Caco-2 (cell line): ENCODE results near the gene FBXO15. TPM values are rescaled to one million over a fixed set of nuclear protein-coding genes. Genes with fewer than 3 reads are reported as not detected.

Experiments used
- BruUV-seq: library from RNA; stranded (reverse); fragments of 400-500 nt; replicated peaks from 2 replicates; lab custom pipeline; 2021; lab: Mats Ljungman, UMichigan
- CTCF ChIA-PET: fragments of 300-600 bp; sonication (Branson Sonifier 250); formaldehyde crosslinking; loops from one replicate; lab custom pipeline; 2022; ENCODE audit warnings: antibody characterized with exemption; lab: Charles Lee
- POLR2A ChIA-PET: fragments of 300-600 bp; sonication (Branson Sonifier 250); formaldehyde crosslinking; loops from one replicate; lab custom pipeline; 2022; ENCODE audit warnings: antibody characterized with exemption; lab: Charles Lee
- DNase-seq, 2 experiments: peaks; one replicate each; pipeline versions ENCODE4 v3.0.0 to v3.0.0-alpha.2; 2020 to 2022
- H3K27me3 ChIP-seq: replicated peaks from 2 replicates; pipeline ENCODE4 v1.6.0; 2011; ENCODE audit warnings: low read length; ENCODE audit not compliant: control insufficient read depth, insufficient read depth
- H3K36me3 ChIP-seq: 2 replicates; pipeline ENCODE4 v1.5.1; 2011; ENCODE audit warnings: low read length; ENCODE audit not compliant: control insufficient read depth, insufficient read depth
- H3K4me1 ChIP-seq: fragments of 250-450 bp; sonication (Bioruptor Pico); 2 replicates; pipeline ENCODE4 v1.5.1; 2020; ENCODE audit warnings: mild to moderate bottlenecking
- H3K4me3 ChIP-seq: 2 replicates; pipeline ENCODE4 v1.5.1; 2011; ENCODE audit warnings: low read depth, mild to moderate bottlenecking, control low read depth, low read length
- H3K9me3 ChIP-seq: fragments of 250-450 bp; sonication (Bioruptor Pico); 2 replicates; pipeline ENCODE4 v1.5.1; 2020; ENCODE audit warnings: mild to moderate bottlenecking, moderate library complexity
- H3K27ac Mint-ChIP-seq: one replicate; pipeline ENCODE4 v1.8.0; 2022; ENCODE audit warnings: mixed read lengths; ENCODE audit not compliant: unreplicated experiment
- H3K27me3 Mint-ChIP-seq: one replicate; pipeline ENCODE4 v1.8.0; 2022; ENCODE audit warnings: mixed read lengths; ENCODE audit not compliant: insufficient read depth, unreplicated experiment
- H3K36me3 Mint-ChIP-seq: one replicate; pipeline ENCODE4 v1.8.0; 2022; ENCODE audit warnings: mild to moderate bottlenecking, mixed read lengths; ENCODE audit not compliant: insufficient read depth, unreplicated experiment
- H3K4me1 Mint-ChIP-seq: one replicate; pipeline ENCODE4 v1.8.0; 2022; ENCODE audit warnings: low read depth, mixed read lengths; ENCODE audit not compliant: unreplicated experiment
- H3K4me3 Mint-ChIP-seq: one replicate; pipeline ENCODE4 v1.8.0; 2022; ENCODE audit warnings: mild to moderate bottlenecking, moderate library complexity, mixed read lengths; ENCODE audit not compliant: unreplicated experiment
- H3K9me3 Mint-ChIP-seq: one replicate; pipeline ENCODE4 v1.8.0; 2022; ENCODE audit warnings: mixed read lengths; ENCODE audit not compliant: unreplicated experiment
- intact Hi-C: fragments of 100-400 bp; cut with micrococcal nuclease; formaldehyde crosslinking; loops from one replicate; pipeline ENCODE4 v1.10.0; 2022; ENCODE audit not compliant: unreplicated experiment
- total RNA-seq: library from RNA; stranded (reverse); gene quantifications from 2 replicates; pipeline ENCODE4 v1.2.3, GENCODE V29; 2022
- TF ChIP-seq, protein P1 (sequence below), 2 experiments: fragments of 200-600 bp in 1 of 2; IDR thresholded peaks; 1 replicate in 1 of 2; 2 replicates in 1 of 2; pipeline versions ENCODE4 v1.5.1 to v1.8.0; 2011 to 2022; ENCODE audit warnings: antibody characterized with exemption in 1 of 2, control low read depth in 1 of 2, inconsistent platforms in 1 of 2, low read depth in 1 of 2, low read length in 1 of 2, mild to moderate bottlenecking in 1 of 2, moderate library complexity in 1 of 2; ENCODE audit not compliant: insufficient read depth in 1 of 2, severe bottlenecking in 1 of 2, unreplicated experiment in 1 of 2

The FBXO15 gene
- total RNA-seq, 1 experiment from 2014 or later, result 0.29 TPM

DNA sequence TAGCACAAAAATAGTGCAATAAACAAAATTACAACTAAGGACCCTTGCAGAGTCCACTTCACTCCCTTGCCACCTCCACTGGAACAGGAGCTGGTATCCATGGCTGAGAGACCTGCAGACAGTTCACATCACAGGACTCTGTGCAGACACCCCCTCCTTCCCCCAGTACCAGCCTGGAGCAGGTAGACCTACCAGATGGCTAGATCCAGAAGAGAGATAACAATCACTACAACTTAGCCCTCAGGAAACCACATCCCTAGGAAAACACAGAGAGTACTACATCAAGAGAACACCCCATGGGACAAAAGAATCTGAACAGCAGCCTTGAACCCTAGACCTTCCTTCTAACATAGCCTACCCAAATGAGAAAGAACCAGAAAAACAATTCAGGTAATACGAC, 49.8 kb downstream of the FBXO15 start:
- no peaks in the 10 kb centered on the region for H3K4me1 Mint-ChIP-seq
- Histone ChIP-seq H3K4me1 (no peaks in the 10 kb centered on the region), H3K36me3 (no peaks in the 10 kb centered on the region), H3K9me3 (no peaks in the 10 kb centered on the region), H3K4me3 (no peak overlapping the region), H3K27me3 (no peaks in the 10 kb centered on the region)
- H3K27ac Mint-ChIP-seq, result no peak overlapping the region
- no peaks in the 10 kb centered on the region for H3K36me3 Mint-ChIP-seq
- intact Hi-C loops, result no loop called here
- H3K27me3 Mint-ChIP-seq, result peaks cover 13% of the 10 kb centered on the region
- BruUV-seq, result no TSS peak
- TF ChIP-seq, protein P1, sequence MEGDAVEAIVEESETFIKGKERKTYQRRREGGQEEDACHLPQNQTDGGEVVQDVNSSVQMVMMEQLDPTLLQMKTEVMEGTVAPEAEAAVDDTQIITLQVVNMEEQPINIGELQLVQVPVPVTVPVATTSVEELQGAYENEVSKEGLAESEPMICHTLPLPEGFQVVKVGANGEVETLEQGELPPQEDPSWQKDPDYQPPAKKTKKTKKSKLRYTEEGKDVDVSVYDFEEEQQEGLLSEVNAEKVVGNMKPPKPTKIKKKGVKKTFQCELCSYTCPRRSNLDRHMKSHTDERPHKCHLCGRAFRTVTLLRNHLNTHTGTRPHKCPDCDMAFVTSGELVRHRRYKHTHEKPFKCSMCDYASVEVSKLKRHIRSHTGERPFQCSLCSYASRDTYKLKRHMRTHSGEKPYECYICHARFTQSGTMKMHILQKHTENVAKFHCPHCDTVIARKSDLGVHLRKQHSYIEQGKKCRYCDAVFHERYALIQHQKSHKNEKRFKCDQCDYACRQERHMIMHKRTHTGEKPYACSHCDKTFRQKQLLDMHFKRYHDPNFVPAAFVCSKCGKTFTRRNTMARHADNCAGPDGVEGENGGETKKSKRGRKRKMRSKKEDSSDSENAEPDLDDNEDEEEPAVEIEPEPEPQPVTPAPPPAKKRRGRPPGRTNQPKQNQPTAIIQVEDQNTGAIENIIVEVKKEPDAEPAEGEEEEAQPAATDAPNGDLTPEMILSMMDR (IDR thresholded peaks at IDR 0.05; ENCODE audit: insufficient read depth in 1 of 2, low read depth in 1 of 2, low read length in 1 of 2, severe bottlenecking in 1 of 2, unreplicated experiment in 1 of 2), result no peak
- no peak for DNase-seq
- ChIA-PET CTCF (no interaction called here), POLR2A (no interaction called here)
- H3K4me3 Mint-ChIP-seq, result no peak overlapping the region
- H3K9me3 Mint-ChIP-seq, result no peaks in the 10 kb centered on the region

DNA sequence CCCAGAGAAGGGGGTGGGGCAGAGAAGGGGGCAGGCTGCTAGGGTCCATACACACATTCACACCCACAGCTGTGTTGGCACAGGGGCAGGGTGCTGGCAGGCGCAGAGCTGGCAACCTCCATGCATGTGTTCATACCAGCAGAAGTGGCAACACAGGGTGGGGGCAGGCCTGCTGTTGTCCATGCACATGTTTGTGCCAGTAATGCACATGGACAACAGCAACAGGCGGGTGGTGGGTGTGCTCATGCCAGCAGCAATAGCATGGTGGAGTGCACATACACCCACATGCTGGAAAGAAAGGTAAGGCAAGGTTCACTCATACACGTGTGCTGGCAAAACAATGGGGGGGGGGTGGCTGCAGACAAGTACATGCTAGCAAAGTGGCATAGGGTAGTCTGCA, 54.7 kb downstream of the FBXO15 start:
- POLR2A ChIA-PET, result no interaction called here
- TF ChIP-seq, protein P1 (IDR thresholded peaks at IDR 0.05; ENCODE audit: insufficient read depth in 1 of 2, low read depth in 1 of 2, low read length in 1 of 2, severe bottlenecking in 1 of 2, unreplicated experiment in 1 of 2), result no peak
- H3K4me1 Mint-ChIP-seq, result no peaks in the 10 kb centered on the region
- H3K27me3 Mint-ChIP-seq, result peaks cover 13% of the 10 kb centered on the region
- Histone ChIP-seq H3K4me1 (no peaks in the 10 kb centered on the region), H3K27me3 (no peaks in the 10 kb centered on the region), H3K4me3 (no peak overlapping the region), H3K36me3 (no peaks in the 10 kb centered on the region), H3K9me3 (no peaks in the 10 kb centered on the region)
- no peak overlapping the region for H3K4me3 Mint-ChIP-seq
- no peaks in the 10 kb centered on the region for H3K36me3 Mint-ChIP-seq
- no peak for DNase-seq
- BruUV-seq, result no TSS peak
- no peaks in the 10 kb centered on the region for H3K9me3 Mint-ChIP-seq
- no peak overlapping the region for H3K27ac Mint-ChIP-seq
- intact Hi-C loops, result no loop called here
- CTCF ChIA-PET, result no interaction called here

DNA sequence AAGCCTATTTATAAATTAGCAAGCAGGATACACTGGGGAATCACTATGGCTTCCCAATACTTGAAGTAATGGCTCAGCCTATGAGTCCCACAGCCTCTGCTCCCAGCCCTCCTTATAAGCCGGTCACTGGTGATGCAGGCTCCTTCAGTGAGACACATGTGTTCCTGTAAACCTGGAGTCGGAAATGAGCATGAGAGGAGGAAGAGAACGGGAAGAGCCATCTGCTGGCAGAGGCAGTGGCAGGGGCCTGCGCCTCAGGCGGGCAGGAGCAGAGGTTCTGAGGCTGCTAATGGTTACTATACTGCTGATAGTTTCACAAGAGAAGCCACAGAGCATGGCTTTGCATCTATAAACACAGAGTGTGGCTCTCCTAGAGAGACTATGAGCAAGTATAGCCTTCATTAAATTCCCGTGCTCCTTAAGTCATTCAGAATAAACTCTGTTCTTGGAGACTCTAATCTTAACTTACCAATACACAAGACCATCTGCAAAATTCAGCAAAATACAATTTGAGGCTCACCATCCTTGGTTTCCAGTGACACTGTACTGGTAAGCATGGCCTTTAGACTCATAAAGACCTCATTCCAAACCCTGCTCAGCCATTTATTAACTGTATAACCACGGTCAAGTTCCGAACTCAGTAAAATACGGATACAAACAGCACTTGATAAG, 63.3 kb downstream of the FBXO15 start:
- H3K27me3 ChIP-seq, result no peaks in the 10 kb centered on the region
- Mint-ChIP-seq H3K27ac (no peak overlapping the region), H3K9me3 (no peaks in the 10 kb centered on the region), H3K27me3 (peaks cover 3% of the 10 kb centered on the region), H3K36me3 (no peaks in the 10 kb centered on the region), H3K4me1 (no peaks in the 10 kb centered on the region), H3K4me3 (no peak overlapping the region)
- intact Hi-C loops, result no loop called here
- ChIA-PET POLR2A (no interaction called here), CTCF (no interaction called here)
- H3K4me1 ChIP-seq, result no peaks in the 10 kb centered on the region
- no peaks in the 10 kb centered on the region for H3K9me3 ChIP-seq
- DNase-seq, result no peak
- TF ChIP-seq, protein P1 (IDR thresholded peaks at IDR 0.05; ENCODE audit: insufficient read depth in 1 of 2, low read depth in 1 of 2, low read length in 1 of 2, severe bottlenecking in 1 of 2, unreplicated experiment in 1 of 2), result no peak
- H3K36me3 ChIP-seq, result no peaks in the 10 kb centered on the region
- no peak overlapping the region for H3K4me3 ChIP-seq
- BruUV-seq, result no TSS peak
